HG03039 (cell line): Measurements from ENCODE around the gene ATAT1.
"Not testable (repeated sequence)": the region's sequence is repeated elsewhere in the genome, so short reads cannot be mapped to it uniquely, and the experiment has no call there.

Experiments used
- ATAC-seq: cut with Tn5 transposase; IDR thresholded peaks from one replicate; pipeline ENCODE4 v1.9.1; 2021; ENCODE audit warnings: mild to moderate bottlenecking, moderate library complexity; ENCODE audit not compliant: unreplicated experiment

Gene ATAT1

DNA sequence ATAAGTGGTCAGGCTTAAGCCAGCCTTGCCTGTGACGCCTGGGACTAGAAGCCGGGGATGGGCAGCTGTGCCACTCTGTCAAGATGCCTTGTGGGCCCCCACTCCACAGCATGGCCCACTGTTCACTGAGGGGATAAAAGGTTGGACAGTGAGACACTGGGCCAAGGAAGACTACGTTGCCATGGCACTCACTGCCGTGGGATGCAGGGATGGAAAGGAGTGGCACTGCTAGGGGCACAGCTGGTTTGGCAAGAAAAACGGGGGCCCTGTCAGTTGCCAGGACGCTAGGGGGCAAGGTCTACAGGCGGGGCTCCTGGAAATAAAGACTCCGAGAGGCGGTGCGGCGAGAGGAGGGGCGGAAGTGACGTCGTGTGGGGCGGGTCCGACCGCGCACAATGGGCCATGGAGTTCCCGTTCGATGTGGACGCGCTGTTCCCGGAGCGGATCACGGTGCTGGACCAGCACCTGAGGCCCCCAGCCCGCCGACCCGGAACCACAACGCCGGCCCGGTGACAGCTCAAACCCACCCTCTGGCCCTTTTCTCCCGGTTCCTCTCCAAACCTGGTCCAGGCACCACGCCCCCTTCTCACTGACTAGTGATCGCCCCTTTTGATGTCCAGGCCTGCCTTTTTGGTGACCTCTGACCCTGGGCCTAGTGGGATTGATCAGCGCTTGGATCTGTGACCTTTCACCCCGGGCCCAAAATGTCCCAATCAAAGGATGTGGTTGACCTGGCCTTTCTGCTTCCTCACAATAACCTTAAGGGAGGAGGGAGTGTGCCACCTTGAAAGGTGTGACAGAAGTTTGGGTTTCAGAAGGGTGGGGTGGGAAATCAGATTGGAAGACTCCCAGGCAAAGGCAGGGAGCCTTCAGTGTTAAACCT, at the start of gene ATAT1:
Gene ATAT1 (plus strand): TSS at position 391 of the 883 bp plus-strand sequence.
- ATAC-seq, result peak; percentile 65

DNA sequence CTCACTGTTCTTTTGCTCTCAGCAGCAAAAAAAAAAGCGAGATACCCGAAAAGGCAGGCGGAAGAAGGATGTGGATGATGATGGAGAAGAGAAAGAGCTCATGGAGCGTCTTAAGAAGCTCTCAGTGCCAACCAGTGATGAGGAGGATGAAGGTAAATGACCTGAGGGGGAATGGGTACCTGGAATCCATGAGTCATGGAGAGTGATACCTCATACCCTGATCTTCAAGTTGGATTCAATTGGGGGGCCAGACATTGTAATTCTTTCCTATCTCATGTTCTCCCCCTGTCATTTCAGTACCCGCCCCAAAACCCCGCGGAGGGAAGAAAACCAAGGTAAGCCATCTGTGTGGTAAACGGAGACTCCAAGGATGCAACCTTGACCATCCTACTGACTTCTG, 48.6 kb upstream of the ATAT1 start:
- ATAC-seq, result no peak

DNA sequence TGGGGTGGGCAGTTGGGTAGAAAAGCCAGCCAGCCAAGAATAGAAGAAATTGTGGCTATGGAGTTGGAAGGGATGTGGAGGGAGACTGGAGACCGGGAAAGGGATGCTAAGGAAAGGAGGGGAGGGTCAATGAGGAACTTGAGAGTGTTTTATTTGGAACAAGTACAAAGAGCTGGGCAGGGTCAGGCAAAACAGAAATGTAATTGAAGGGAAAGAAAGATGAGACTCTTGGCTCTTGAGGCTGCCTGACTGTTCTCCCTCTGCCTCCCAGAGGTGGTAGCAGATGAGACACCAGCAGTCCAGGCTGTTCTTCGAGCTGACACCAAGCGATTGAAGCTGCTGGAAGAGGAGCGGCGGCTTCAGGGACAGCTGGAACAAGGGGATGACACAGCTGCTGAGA, 42.8 kb upstream of the ATAT1 start:
- ATAC-seq, result no peak

DNA sequence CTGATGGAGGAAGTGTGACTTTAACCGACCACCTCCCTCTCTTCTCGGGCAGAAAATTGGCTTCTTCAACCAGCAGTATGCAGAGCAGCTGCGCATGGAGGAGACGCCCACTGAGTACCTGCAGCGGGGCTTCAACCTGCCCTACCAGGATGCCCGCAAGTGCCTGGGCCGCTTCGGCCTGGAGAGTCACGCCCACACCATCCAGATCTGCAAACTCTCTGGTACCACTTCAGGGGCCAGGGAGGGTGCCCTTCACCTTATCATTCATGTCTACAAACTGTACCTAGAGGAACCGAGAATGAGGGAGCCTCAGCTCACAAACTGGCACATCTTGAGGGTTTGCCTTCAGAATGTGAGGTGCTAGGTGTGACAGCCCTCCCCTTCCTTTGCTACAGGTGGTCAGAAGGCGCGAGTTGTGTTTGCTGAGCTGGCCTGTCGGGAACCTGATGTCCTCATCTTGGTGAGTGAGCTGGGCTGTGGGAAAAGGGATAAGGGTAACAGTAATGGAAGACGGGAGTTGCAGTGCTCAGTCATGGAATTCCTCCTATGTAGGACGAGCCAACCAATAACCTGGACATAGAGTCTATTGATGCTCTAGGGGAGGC, 36.8 kb upstream of the ATAT1 start:
- no peak for ATAC-seq

DNA sequence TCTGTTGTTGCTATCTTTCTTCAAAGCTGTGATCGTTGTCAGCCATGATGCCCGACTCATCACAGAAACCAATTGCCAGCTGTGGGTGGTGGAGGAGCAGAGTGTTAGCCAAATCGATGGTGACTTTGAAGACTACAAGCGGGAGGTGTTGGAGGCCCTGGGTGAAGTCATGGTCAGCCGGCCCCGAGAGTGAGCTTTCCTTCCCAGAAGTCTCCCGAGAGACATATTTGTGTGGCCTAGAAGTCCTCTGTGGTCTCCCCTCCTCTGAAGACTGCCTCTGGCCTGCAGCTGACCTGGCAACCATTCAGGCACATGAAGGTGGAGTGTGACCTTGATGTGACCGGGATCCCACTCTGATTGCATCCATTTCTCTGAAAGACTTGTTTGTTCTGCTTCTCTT, 36.2 kb upstream of the ATAT1 start:
- ATAC-seq, result no peak

DNA sequence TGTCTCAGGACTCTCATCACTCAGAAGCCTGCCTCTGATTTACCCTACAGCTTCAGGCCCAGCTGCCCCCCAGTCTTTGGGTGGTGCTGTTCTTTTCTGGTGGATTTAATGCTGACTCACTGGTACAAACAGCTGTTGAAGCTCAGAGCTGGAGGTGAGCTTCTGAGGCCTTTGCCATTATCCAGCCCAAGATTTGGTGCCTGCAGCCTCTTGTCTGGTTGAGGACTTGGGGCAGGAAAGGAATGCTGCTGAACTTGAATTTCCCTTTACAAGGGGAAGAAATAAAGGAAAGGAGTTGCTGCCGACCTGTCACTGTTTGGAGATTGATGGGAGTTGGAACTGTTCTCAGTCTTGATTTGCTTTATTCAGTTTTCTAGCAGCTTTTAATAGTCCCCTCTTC, 35.7 kb upstream of the ATAT1 start:
- no peak for ATAC-seq

DNA sequence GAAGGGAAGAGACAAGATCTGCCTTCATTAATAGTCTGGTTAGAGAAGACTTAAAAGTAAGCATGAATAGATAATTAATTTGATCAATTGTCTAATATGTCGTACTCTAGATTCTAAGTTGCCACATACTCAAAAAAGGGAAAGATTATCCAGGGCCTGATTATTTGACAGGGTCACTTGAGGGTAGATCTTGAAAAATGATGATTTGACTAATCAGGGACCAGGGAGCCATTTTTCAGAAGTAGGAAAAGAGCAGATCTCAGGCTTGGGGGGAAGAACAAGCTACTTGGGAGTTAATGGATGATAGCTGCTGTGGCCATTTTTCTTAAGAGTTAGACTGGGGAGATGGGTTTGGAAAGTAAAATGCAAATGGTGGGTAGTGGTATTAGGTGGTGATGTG, 34.4 kb upstream of the ATAT1 start:
- no peak for ATAC-seq

DNA sequence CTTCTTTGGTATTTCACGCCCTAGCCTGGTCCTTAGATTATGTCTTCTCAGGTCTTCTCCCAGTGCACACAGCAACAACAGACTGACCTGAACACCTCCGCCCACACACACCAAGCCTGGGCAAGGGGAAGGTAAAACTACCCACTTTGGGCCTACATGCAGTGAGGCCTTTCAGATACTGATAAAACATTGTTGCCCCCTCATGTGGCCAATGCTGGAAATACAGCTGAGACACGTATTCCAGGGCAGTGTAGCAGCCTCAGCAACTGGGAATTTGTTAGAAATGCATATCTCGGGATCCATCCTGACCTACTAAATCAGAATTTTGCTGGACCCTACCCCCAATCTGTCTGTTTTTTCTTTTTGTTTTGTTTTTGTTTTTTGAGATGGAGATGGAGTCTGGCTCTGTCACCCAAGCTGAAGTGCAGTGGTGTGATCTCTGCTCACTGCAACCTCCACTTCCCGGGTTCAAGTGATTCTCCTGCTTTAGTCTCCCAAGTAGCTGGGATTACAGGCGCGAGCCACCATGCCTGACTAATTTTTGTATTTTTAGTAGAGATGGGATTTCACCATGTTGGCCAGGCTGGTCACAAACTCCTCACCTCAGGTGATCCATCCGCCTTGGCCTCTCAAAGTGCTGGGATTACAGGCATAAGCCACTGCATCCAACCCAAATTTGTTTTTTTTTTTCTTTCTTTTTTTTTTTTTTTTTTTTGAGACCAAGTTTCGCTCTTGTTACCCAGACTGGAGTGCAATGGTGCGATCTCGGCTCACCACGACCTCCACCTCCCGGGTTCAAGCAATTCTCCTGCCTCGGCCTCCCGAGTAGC, 29.1 kb upstream of the ATAT1 start:
- not testable (repeated sequence) for ATAC-seq

DNA sequence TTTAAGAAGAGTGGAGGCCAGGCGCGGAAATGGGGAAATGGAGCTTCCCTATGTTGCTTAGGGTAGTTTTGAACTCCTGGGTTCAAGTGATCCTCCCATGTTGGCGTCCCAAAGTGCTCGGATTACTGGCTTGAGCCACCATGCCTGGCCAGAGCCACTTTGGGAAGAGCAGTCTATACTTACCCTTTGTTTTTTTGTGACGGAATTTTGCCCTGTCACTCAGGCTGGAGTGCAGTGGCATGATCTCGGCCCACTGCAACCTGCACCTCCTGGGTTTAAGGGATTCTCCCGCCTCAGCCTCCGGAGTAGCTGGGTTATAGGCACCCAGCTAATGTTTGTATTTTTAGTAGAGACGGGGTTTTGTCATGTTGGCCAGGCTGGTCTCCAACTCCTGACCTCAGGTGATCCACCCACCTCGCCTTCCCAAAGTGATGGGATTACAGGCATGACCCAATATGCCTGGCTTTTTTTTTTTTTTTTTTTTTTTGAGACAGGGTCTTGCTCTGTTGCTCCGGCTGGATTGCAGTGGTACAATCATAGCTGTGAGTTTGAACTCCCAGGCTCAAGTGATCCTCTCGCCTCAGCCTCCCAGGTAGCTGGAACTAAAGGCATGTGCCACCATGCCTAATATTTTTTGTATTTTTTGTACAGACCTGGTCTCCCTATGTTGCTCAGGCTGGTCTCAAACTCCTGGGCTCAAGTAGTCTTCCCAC, 27.6 kb upstream of the ATAT1 start:
- ATAC-seq, result no peak

DNA sequence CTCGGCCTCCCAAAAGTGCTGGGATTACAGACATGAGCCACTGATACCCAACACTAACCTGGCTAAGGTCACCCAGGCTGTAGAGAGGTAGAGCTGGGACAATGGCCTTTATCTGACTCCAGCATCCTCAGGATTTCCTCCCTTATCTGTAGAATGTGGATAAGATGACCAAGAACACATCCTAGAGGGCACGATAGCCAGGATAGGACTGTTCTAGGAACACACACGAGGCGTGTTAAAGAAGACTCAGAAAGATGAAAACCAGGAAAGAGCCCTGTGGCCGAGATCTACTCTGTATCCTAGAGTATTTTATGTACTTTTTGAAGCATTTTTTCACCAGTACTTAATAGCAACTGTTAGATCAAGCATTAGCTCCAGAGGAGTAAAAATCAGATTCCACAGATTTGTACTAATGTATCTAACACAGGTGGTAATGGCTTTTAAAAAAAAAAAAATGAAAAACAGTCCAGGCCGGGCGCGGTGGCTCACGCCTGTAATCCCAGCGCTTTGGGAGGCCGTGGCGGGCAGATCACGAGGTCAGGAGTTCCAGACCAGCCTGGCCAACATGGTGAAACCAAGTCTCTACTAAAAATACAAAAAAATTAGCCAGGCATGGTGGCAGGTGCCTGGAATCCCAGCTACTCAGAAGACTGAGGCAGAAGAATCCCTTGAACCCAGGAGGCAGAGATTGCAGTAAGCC, 26.9 kb upstream of the ATAT1 start:
- ATAC-seq, result no peak

DNA sequence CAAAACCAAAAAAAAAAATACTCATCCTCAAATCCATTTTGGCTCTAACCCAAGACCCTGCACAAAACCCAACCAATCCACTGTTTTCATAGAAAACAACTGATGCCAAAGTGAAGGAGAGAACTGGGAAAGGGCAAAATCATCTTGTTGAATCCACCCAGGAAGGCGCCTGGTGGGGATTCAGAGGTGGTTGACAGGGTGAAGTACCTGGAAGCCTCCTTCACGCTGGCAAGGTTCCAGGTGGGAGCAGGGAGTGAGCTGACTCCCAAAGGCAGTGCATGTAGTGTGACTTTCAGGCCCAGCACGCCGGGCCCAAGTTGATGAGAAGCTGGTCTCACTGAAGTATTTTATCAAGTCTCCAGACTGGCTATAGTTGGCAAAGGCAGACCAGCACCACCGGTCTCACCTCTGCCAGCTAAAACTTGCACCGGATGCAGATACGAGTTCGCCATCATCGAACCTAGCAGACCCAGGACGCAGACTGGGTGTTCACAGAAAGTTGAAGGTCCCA, 26.2 kb upstream of the ATAT1 start:
- ATAC-seq, result no peak

DNA sequence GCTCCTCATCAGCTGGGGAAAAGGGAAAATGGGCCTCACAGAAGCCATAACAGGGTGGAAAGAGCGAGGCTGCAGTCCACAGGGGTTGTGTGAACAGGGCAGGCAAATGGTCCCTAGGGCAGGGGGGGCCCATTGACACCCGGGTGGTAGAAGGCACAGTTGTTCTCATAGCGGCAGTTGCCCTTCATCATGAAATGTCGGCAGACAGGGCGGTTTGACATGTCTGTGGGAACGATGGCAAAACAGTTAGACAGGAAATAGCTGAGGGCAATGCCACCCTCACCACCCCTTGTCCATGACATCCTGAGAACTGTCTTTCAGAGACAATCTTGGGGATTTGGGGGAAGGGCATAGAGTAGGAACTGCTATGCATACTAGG, 25.2 kb upstream of the ATAT1 start:
- no peak for ATAC-seq

DNA sequence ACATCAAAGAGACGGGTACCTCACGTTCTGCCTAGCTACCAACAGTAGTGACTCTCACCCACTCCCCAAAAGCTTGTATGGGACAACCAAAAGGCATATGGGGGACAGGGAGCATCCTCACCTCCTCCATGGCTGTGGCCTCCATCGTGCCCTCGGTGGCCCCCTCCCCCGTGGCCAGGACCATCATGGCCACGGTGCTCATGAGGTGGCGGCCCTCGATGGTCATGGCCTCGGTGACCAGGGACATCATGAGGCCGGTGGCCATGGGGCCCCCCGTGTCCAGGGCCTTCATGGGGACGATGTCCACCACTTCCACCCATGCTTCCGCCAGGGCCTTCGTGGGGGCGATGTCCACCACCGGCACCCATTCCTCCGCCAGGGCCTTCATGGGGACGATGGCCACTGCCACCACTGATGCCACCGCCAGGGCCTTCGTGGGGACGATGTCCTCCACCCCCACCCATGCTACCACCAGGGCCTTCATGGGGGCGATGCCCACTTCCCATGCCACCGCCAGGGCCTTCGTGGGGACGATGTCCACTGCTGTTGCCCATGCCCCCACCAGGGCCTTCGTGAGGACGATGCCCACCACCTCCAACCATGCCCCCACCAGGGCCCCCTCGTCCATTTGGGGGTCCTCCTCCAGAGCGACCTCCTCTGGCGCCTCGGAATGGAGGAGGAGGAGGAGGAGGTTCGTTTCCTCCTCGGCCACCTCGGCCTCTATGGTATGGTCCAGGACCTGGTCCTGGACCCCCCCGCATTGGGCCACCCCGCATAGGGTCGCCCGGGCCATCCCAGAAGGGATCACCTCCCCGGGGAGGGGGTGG, 24.6 kb upstream of the ATAT1 start:
- no peak for ATAC-seq

DNA sequence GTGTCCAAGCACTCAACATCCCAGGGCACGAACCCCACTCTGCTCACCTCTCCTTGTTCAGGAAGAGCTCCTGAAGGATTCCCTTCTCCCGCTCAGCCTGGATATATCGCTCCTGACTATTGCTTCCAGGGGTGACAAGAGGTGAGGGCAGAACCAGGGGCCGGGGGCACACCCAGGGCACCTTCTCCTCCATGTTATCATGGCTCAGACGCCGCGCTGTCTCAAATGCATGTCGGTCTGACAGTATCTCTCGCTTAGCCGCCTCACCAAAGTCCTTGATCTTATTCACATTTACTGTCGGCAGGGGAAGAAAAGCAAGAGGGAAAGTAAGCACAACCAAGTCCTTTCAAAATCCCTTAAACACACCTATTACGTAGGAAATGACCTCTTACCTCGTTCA, 22.7 kb upstream of the ATAT1 start:
- no peak for ATAC-seq

DNA sequence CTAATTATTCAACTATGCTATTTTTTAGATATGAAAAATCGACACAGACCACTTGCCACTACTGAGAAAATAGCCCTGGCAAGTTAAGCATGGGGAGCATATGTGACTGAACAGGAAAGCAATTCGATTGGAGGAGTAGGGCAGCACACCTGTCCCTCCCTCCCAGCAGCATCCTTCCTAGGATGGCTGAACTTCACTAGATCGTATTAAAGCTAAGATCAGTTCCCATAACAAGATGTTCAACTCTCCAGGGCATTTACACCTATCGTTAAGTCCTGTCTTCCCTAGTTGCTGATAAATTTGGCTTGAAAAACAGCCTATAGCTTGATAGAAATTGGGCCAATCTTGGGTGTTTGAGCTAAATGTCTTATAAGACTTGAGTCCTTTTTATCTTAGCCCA, 16.6 kb upstream of the ATAT1 start:
- ATAC-seq, result no peak

DNA sequence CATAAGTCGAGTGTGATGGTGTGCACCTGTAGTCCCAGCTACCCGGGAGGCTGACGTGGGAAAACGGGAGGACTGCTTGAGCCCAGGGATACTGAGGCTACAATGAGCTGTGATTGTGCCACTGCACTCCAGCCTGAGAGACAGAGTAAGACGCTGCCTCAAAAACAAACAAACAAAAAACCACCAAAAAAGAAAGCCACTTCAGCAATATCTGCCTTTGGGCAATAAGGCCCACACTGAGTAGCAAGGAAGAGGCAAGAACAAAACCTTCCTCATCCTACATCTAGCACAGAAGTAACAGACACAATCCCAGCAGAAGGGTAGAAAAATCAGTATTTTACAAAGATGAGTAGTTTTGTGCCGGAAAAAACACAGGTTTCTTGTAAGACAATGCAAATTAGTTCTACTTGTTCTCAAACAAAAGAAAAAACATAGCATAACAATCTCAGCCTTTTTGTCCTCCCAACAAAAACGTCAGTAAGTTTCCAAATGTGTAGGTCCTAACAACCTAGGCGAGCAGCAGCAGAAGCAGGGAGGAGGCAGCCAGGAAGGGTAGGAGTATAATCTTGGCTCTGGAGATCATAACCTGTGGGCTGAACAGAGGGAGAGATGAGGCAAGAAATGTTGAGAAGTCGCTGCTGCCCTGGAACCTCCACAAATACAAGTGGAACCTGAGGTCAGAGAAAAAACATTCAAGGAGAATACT, 15.4 kb upstream of the ATAT1 start:
- ATAC-seq, result no peak

DNA sequence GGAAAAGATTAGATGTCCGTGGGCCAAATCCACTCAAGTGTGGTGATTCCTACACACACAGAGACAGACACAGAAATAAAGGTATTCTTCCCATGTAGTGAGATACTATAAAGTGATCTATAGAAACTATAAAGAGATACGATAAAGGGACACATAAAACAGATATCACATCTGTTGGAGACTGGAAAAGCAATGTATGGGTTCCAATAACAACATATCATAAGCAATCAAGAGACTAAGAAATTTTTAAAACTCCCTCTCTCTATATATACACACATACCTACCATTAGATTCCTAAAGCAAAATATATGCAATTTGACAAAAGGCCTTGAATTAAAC, 14.8 kb upstream of the ATAT1 start:
- no peak for ATAC-seq

DNA sequence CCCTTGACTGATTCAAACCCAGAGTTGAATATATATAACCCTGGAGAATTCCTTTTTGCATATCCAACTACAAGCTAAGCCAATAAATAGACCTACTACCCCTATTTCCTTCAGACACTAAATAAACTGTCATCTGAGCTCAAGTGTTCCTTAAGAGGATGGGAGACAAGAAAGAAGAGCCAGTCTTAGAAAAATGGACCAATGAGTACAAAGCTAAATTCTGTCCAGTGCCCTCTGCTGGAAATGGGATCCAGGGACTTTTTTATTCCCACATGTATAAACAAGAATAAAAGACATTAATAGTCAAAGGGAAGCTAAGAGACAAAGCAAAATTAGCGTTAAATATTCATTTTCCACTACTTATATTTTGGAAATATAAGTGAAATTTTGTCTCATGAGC, 14.5 kb upstream of the ATAT1 start:
- ATAC-seq, result no peak

DNA sequence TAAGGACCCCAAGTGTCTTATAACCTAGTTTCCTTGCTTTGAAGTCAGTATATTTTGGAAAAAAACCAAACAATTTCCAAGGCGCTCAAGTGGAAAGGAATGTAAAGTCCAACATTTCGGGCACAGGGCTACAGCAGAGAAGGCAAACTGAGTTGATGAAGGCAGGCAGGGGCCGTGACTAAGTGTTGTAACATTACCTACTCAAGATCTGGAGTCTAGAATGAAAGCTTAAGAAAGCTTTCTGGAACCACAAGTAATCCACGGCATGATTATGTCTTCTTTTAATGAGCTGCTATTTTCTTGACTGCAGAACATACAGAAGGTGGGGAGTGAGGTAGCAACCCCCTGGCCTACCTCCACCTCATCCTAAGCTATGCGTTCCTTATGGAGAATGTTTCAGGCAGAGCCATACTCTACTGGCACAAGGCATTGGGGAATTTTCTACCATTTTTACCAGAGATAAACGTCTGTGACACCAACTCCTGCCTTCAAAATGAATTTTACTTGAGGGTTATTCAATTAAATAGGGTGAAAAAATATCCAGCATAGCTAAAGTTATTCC, 13.9 kb upstream of the ATAT1 start:
- no peak for ATAC-seq
